ENCODE results near the gene PALLD. TPM values are rescaled to one million over a fixed set of nuclear protein-coding genes. Genes with fewer than 3 reads are reported as not detected.

The PALLD gene
- total RNA-seq, 1 donor from 2014 or later, result 104 TPM

DNA sequence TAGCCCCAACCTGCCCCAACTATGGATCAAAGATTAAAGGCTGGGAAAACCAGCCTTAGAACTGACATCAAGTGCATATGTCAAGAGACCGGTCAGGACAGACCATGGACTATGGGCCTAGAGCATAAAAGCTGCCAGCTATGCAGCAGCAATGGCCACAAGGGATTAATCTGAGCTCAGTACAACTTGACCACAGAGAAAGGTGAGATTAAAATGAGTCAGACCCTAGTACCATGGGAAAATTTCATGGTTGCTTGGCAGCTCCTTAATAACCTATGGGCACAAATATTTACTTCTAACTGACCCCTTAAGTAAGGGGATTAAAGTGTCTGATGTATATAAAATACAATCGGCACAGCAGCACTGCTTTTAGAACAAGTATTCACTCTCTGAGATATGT is 458.8 kb downstream of the PALLD start:
- ATAC-seq, result no peak
- intact Hi-C loops (cut with DNase I), result no loop called here
- DNase-seq (ENCODE audit: low spot score), result no peak

DNA sequence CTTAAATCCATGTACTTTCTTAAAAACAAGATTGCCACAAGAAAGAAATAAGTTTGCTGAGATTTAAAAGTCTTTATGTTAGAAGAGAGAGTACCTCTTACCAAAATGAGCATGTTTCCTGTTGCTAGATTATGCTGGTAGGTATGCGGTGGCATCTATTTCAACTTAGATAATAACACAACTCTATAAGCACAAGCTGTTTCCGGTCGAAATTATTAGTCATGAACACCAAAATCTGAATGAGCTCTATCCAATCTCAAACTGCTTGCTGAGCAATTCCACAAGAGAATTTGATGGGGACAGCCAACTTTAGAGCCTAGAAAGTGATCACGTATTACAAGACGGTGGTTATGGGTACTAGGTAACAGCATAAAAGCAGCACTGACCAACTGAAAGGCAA is 463.9 kb downstream of the PALLD start:
- no peak for DNase-seq (ENCODE audit: low spot score)

DNA sequence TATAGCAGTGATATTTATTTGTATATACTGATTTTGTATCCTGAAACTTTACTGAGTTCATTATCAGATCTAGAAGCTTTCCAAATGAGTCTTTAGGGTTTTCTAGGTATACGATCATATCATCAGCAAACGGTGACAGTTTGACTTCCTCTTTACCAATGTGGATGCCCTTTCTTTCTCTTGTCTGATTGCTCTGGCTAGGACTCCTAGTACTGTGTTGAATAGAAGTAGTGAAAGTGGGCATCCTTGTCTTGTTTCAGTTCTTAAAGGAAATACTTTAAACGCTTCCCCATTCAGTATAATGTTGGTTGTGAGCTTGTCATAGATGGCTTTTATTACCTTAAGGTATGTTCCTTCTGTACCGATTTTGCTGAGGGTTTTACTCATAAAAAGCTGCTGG is 475.7 kb downstream of the PALLD start:
- intact Hi-C loops (cut with DNase I), result no loop called here
- ATAC-seq, result no peak

More for the DNA sequence above, 463.9 kb downstream of the PALLD start:
- no peak for ATAC-seq
- intact Hi-C loops (cut with DNase I), result no loop called here

More for the DNA sequence above, 475.7 kb downstream of the PALLD start:
- no peak for DNase-seq (ENCODE audit: low spot score)

Other genes with a start within 250 kb of the PALLD start
- gene DDX60, start 178.3 kb upstream of the PALLD start, total RNA-seq, result 29.6 TPM
- gene DDX60L, start 16.6 kb upstream of the PALLD start, total RNA-seq, result 28.3 TPM